ENCODE data around the gene TFF3.

The TFF3 gene

GRCh38 chr21:42291751-42292562 is 23.3 kb downstream of the TFF3 start:
- H3K9me3 ChIP-seq (ENCODE audit: control insufficient read depth, low read length), result no peaks in the 10 kb centered on the region
- H3K27me3 ChIP-seq (ENCODE audit: control insufficient read depth in 1 of 2, insufficient read depth in 1 of 2, low read length in 2 of 2), result peaks cover 18 to 23% of the 10 kb centered on the region in 2 experiments
- H2BK15ac ChIP-seq (ENCODE audit: low read depth, poor library complexity, severe bottlenecking), result no peak overlapping the region
- H3K23ac ChIP-seq (ENCODE audit: low read length in 2 of 2), result no peak overlapping the region
- H3K9ac ChIP-seq (ENCODE audit: low read length), result no peak overlapping the region
- H3K4me1 ChIP-seq (ENCODE audit: control insufficient read depth, insufficient read depth, low read depth, low read length), result peaks cover 9% of the 10 kb centered on the region
- no peak overlapping the region for H2BK12ac ChIP-seq (ENCODE audit: low read length in 2 of 2)
- no peak overlapping the region for H2BK120ac ChIP-seq (ENCODE audit: low read depth, low read length)
- H3K4me3 ChIP-seq (ENCODE audit: insufficient read depth in 1 of 2, low read depth in 1 of 2, low read length in 2 of 2), result peak overlapping the region in 1 of 2 experiments; percentile 6
- peaks cover 0 to 3% of the 10 kb centered on the region in 2 experiments for H3K36me3 ChIP-seq (ENCODE audit: control insufficient read depth in 1 of 2, insufficient read depth in 2 of 2, low read depth in 1 of 2, low read length in 2 of 2)
- no peak overlapping the region for H3K27ac ChIP-seq (ENCODE audit: low read length, poor library complexity, severe bottlenecking)
- H3K4me2 ChIP-seq (ENCODE audit: low read length, poor library complexity, severe bottlenecking), result no peak overlapping the region
- no peak overlapping the region for H4K8ac ChIP-seq (ENCODE audit: low read length)
- no peak overlapping the region for H2AK5ac ChIP-seq (ENCODE audit: low read length, severe bottlenecking)
- no peak overlapping the region for H3K4ac ChIP-seq (ENCODE audit: low read depth in 1 of 2, low read length in 2 of 2)
- 84% methylated on average over 22 of the region's 22 CpGs for WGBS
- no peaks in the 10 kb centered on the region for H3K79me1 ChIP-seq (replicated peaks; ENCODE audit: low read length, poor library complexity, severe bottlenecking)
- DNase-seq, result no peak
- H2AFZ ChIP-seq (ENCODE audit: low read depth, low read length), result no peak overlapping the region
- no peak overlapping the region for H2BK5ac ChIP-seq (ENCODE audit: low read depth, low read length, poor library complexity, severe bottlenecking)
- peak overlapping the region in 1 of 2 experiments; percentile 68 for H3K14ac ChIP-seq (ENCODE audit: low read length in 2 of 2)
- no peak overlapping the region for H3K18ac ChIP-seq (ENCODE audit: low read depth in 1 of 2, low read length in 2 of 2)
- no peak overlapping the region for H4K91ac ChIP-seq (ENCODE audit: low read length)

GRCh38 chr21:42291003-42291750 is 24.0 kb downstream of the TFF3 start:
- Histone ChIP-seq H2BK15ac (ENCODE audit: low read depth, poor library complexity, severe bottlenecking) (no peak overlapping the region), H3K4me3 (ENCODE audit: insufficient read depth in 1 of 2, low read depth in 1 of 2, low read length in 2 of 2) (no peak overlapping the region), H3K4me2 (ENCODE audit: low read length, poor library complexity, severe bottlenecking) (no peak overlapping the region), H3K18ac (ENCODE audit: low read depth in 1 of 2, low read length in 2 of 2) (no peak overlapping the region), H2BK120ac (ENCODE audit: low read depth, low read length) (no peak overlapping the region), H2BK12ac (ENCODE audit: low read length in 2 of 2) (no peak overlapping the region), H3K27ac (ENCODE audit: low read length, poor library complexity, severe bottlenecking) (no peak overlapping the region), H3K4me1 (ENCODE audit: control insufficient read depth, insufficient read depth, low read depth, low read length) (peaks cover 9% of the 10 kb centered on the region), H2AK5ac (ENCODE audit: low read length, severe bottlenecking) (no peak overlapping the region), H3K9me3 (ENCODE audit: control insufficient read depth, low read length) (no peaks in the 10 kb centered on the region), H4K91ac (ENCODE audit: low read length) (no peak overlapping the region), H3K4ac (ENCODE audit: low read depth in 1 of 2, low read length in 2 of 2) (no peak overlapping the region), H2AFZ (ENCODE audit: low read depth, low read length) (no peak overlapping the region), H3K9ac (ENCODE audit: low read length) (no peak overlapping the region), H3K79me1 (replicated peaks; ENCODE audit: low read length, poor library complexity, severe bottlenecking) (no peaks in the 10 kb centered on the region), H3K36me3 (ENCODE audit: control insufficient read depth in 1 of 2, insufficient read depth in 2 of 2, low read depth in 1 of 2, low read length in 2 of 2) (peaks cover 0 to 3% of the 10 kb centered on the region in 2 experiments), H3K27me3 (ENCODE audit: control insufficient read depth in 1 of 2, insufficient read depth in 1 of 2, low read length in 2 of 2) (peaks cover 17 to 24% of the 10 kb centered on the region in 2 experiments), H4K8ac (ENCODE audit: low read length) (no peak overlapping the region), H3K14ac (ENCODE audit: low read length in 2 of 2) (peak overlapping the region in 1 of 2 experiments; percentile 14), H3K23ac (ENCODE audit: low read length in 2 of 2) (no peak overlapping the region), H2BK5ac (ENCODE audit: low read depth, low read length, poor library complexity, severe bottlenecking) (no peak overlapping the region)
- no peak for DNase-seq
- WGBS, result 94% methylated on average over 32 of the region's 35 CpGs

GRCh38 chr21:42290505-42290904 is 24.7 kb downstream of the TFF3 start:
- no peak overlapping the region for H3K4ac ChIP-seq (ENCODE audit: low read depth in 1 of 2, low read length in 2 of 2)
- H3K36me3 ChIP-seq (ENCODE audit: control insufficient read depth in 1 of 2, insufficient read depth in 2 of 2, low read depth in 1 of 2, low read length in 2 of 2), result peaks cover 0 to 3% of the 10 kb centered on the region in 2 experiments
- H3K27ac ChIP-seq (ENCODE audit: low read length, poor library complexity, severe bottlenecking), result no peak overlapping the region
- no peak overlapping the region for H3K14ac ChIP-seq (ENCODE audit: low read length in 2 of 2)
- H2BK120ac ChIP-seq (ENCODE audit: low read depth, low read length), result no peak overlapping the region
- H3K4me1 ChIP-seq (ENCODE audit: control insufficient read depth, insufficient read depth, low read depth, low read length), result peaks cover 9% of the 10 kb centered on the region
- H2AFZ ChIP-seq (ENCODE audit: low read depth, low read length), result no peak overlapping the region
- H2BK15ac ChIP-seq (ENCODE audit: low read depth, poor library complexity, severe bottlenecking), result no peak overlapping the region
- H2BK5ac ChIP-seq (ENCODE audit: low read depth, low read length, poor library complexity, severe bottlenecking), result no peak overlapping the region
- no peak for DNase-seq
- H4K91ac ChIP-seq (ENCODE audit: low read length), result no peak overlapping the region
- peaks cover 11 to 25% of the 10 kb centered on the region in 2 experiments for H3K27me3 ChIP-seq (ENCODE audit: control insufficient read depth in 1 of 2, insufficient read depth in 1 of 2, low read length in 2 of 2)
- 51% methylated on average over 3 of the region's 3 CpGs for WGBS
- no peak overlapping the region for H4K8ac ChIP-seq (ENCODE audit: low read length)
- H3K23ac ChIP-seq (ENCODE audit: low read length in 2 of 2), result no peak overlapping the region
- no peak overlapping the region for H3K18ac ChIP-seq (ENCODE audit: low read depth in 1 of 2, low read length in 2 of 2)
- no peak overlapping the region for H3K4me3 ChIP-seq (ENCODE audit: insufficient read depth in 1 of 2, low read depth in 1 of 2, low read length in 2 of 2)
- no peak overlapping the region for H2AK5ac ChIP-seq (ENCODE audit: low read length, severe bottlenecking)
- H2BK12ac ChIP-seq (ENCODE audit: low read length in 2 of 2), result no peak overlapping the region
- H3K4me2 ChIP-seq (ENCODE audit: low read length, poor library complexity, severe bottlenecking), result no peak overlapping the region
- no peak overlapping the region for H3K9ac ChIP-seq (ENCODE audit: low read length)
- H3K79me1 ChIP-seq (replicated peaks; ENCODE audit: low read length, poor library complexity, severe bottlenecking), result no peaks in the 10 kb centered on the region
- H3K9me3 ChIP-seq (ENCODE audit: control insufficient read depth, low read length), result no peaks in the 10 kb centered on the region

GRCh38 chr21:42289926-42290325 is 25.3 kb downstream of the TFF3 start:
- Histone ChIP-seq H4K8ac (ENCODE audit: low read length) (no peak overlapping the region), H2AFZ (ENCODE audit: low read depth, low read length) (no peak overlapping the region), H3K4ac (ENCODE audit: low read depth in 1 of 2, low read length in 2 of 2) (no peak overlapping the region), H4K91ac (ENCODE audit: low read length) (no peak overlapping the region), H2AK5ac (ENCODE audit: low read length, severe bottlenecking) (no peak overlapping the region), H3K14ac (ENCODE audit: low read length in 2 of 2) (no peak overlapping the region), H3K4me1 (ENCODE audit: control insufficient read depth, insufficient read depth, low read depth, low read length) (peaks cover 9% of the 10 kb centered on the region), H2BK5ac (ENCODE audit: low read depth, low read length, poor library complexity, severe bottlenecking) (no peak overlapping the region), H2BK15ac (ENCODE audit: low read depth, poor library complexity, severe bottlenecking) (no peak overlapping the region), H3K23ac (ENCODE audit: low read length in 2 of 2) (no peak overlapping the region), H3K36me3 (ENCODE audit: control insufficient read depth in 1 of 2, insufficient read depth in 2 of 2, low read depth in 1 of 2, low read length in 2 of 2) (peaks cover 0 to 3% of the 10 kb centered on the region in 2 experiments), H2BK120ac (ENCODE audit: low read depth, low read length) (no peak overlapping the region), H3K27ac (ENCODE audit: low read length, poor library complexity, severe bottlenecking) (no peak overlapping the region), H3K4me3 (ENCODE audit: insufficient read depth in 1 of 2, low read depth in 1 of 2, low read length in 2 of 2) (no peak overlapping the region), H3K18ac (ENCODE audit: low read depth in 1 of 2, low read length in 2 of 2) (no peak overlapping the region), H3K79me1 (replicated peaks; ENCODE audit: low read length, poor library complexity, severe bottlenecking) (no peaks in the 10 kb centered on the region), H3K4me2 (ENCODE audit: low read length, poor library complexity, severe bottlenecking) (no peak overlapping the region), H3K9ac (ENCODE audit: low read length) (no peak overlapping the region), H2BK12ac (ENCODE audit: low read length in 2 of 2) (no peak overlapping the region), H3K27me3 (ENCODE audit: control insufficient read depth in 1 of 2, insufficient read depth in 1 of 2, low read length in 2 of 2) (peaks cover 10 to 25% of the 10 kb centered on the region in 2 experiments), H3K9me3 (ENCODE audit: control insufficient read depth, low read length) (no peaks in the 10 kb centered on the region)
- DNase-seq, result no peak
- 93% methylated on average over 17 of the region's 18 CpGs for WGBS

Measured in mesenchymal stem cell (in vitro differentiated cells and primary cell).